Calu3 (cell line): ENCODE measurements around the gene UNKL. TPM values are rescaled to one million over a fixed set of nuclear protein-coding genes. Genes with fewer than 3 reads are reported as not detected.

Experiments
- BruUV-seq: library from RNA; stranded (reverse); fragments of 400-500 nt; replicated peaks from 2 replicates; lab custom pipeline; 2021; lab: Mats Ljungman, UMichigan
- CTCF ChIA-PET: fragments of 300-600 bp; sonication (Branson Sonifier 250); formaldehyde crosslinking; loops from one replicate; lab custom pipeline; 2022; ENCODE audit warnings: antibody characterized with exemption; lab: Charles Lee
- DNase-seq: peaks from one replicate; pipeline ENCODE4 v3.0.0; 2022
- H3K27ac Mint-ChIP-seq: one replicate; pipeline ENCODE4 v1.8.0; 2022; ENCODE audit warnings: mixed read lengths; ENCODE audit not compliant: unreplicated experiment
- H3K27me3 Mint-ChIP-seq: one replicate; pipeline ENCODE4 v1.8.0; 2022; ENCODE audit warnings: mixed read lengths; ENCODE audit not compliant: unreplicated experiment
- H3K36me3 Mint-ChIP-seq: one replicate; pipeline ENCODE4 v1.8.0; 2022; ENCODE audit warnings: mild to moderate bottlenecking, moderate library complexity, mixed read lengths; ENCODE audit not compliant: insufficient read depth, unreplicated experiment
- H3K4me1 Mint-ChIP-seq: one replicate; pipeline ENCODE4 v1.8.0; 2022; ENCODE audit warnings: mild to moderate bottlenecking, low read depth, mixed read lengths; ENCODE audit not compliant: unreplicated experiment
- H3K4me3 Mint-ChIP-seq: one replicate; pipeline ENCODE4 v1.8.0; 2022; ENCODE audit warnings: mild to moderate bottlenecking, low read depth, moderate library complexity, mixed read lengths; ENCODE audit not compliant: unreplicated experiment
- H3K9me3 Mint-ChIP-seq: one replicate; pipeline ENCODE4 v1.8.0; 2022; ENCODE audit warnings: low read depth, mixed read lengths; ENCODE audit not compliant: unreplicated experiment
- CTCF ChIP-seq: fragments of 200-600 bp; IDR thresholded peaks from one replicate; pipeline ENCODE4 v1.8.0; 2022; ENCODE audit warnings: antibody characterized with exemption; ENCODE audit not compliant: unreplicated experiment
- intact Hi-C: fragments of 100-400 bp; cut with micrococcal nuclease; formaldehyde crosslinking; loops from one replicate; pipeline ENCODE4 v1.10.0; 2022; ENCODE audit not compliant: unreplicated experiment
- total RNA-seq: library from RNA; stranded (reverse); gene quantifications from 2 replicates; pipeline ENCODE4 v1.2.3, GENCODE V29; 2022

The UNKL gene
- total RNA-seq, 1 experiment from 2014 or later = 35.5 TPM

- peaks cover 28% of the 10 kb centered on the region for H3K4me1 Mint-ChIP-seq
- H3K9me3 Mint-ChIP-seq = no peaks in the 10 kb centered on the region
- H3K27me3 Mint-ChIP-seq = no peaks in the 10 kb centered on the region
- H3K4me3 Mint-ChIP-seq = no peak overlapping the region
- no peak for TF ChIP-seq CTCF
- no TSS peak for BruUV-seq
- peaks cover 36% of the 10 kb centered on the region for H3K36me3 Mint-ChIP-seq
- CTCF ChIA-PET = interaction anchor here (0.6 kb wide), 1 partner anchor 83 kb away, joined by 3 read pairs; no protein-coding TSS in a partner anchor
- no peak overlapping the region for H3K27ac Mint-ChIP-seq
- DNase-seq = no peak
- intact Hi-C loops = no loop called here
These were observed 56.5 kb downstream of the UNKL start for GRCh38 chr16:1357906-1358566.

- CTCF ChIA-PET = no interaction called here
- Mint-ChIP-seq H3K36me3 (peaks cover 46% of the 10 kb centered on the region), H3K9me3 (no peaks in the 10 kb centered on the region), H3K27ac (peak overlapping the region; percentile 67), H3K27me3 (no peaks in the 10 kb centered on the region), H3K4me3 (no peak overlapping the region), H3K4me1 (peaks cover 39% of the 10 kb centered on the region)
- BruUV-seq = no TSS peak
- no peak for DNase-seq
- intact Hi-C loops = no loop called here
- no peak for TF ChIP-seq CTCF
These were observed 58.2 kb downstream of the UNKL start for GRCh38 chr16:1356061-1356900.

GRCh38 chr16:1355591-1355990 lies 58.9 kb downstream of the UNKL start:
- BruUV-seq = no TSS peak

More at GRCh38 chr16:1355591-1355990, 58.9 kb downstream of the UNKL start:
- H3K27me3 Mint-ChIP-seq = no peaks in the 10 kb centered on the region
- H3K4me1 Mint-ChIP-seq = peaks cover 39% of the 10 kb centered on the region
- no peak for DNase-seq
- no peak overlapping the region for H3K4me3 Mint-ChIP-seq
- no peak for TF ChIP-seq CTCF
- no peak overlapping the region for H3K27ac Mint-ChIP-seq
- CTCF ChIA-PET = no interaction called here
- H3K36me3 Mint-ChIP-seq = peaks cover 53% of the 10 kb centered on the region
- intact Hi-C loops = no loop called here
- H3K9me3 Mint-ChIP-seq = no peaks in the 10 kb centered on the region
